NCI-H748 (cell line): ENCODE results near the gene RBM46.
A peak's percentile ranks its signal among the peaks of the same experiment; 100 is the strongest.
"Not testable (repeated sequence)": the region's sequence is repeated elsewhere in the genome, so short reads cannot be mapped to it uniquely, and the experiment has no call there.

Experiments
- DNase-seq: peaks from one replicate; lab custom pipeline; 2025; ENCODE audit not compliant: unreplicated experiment; lab: John Stamatoyannopoulos, UW

RBM46 gene

DNA sequence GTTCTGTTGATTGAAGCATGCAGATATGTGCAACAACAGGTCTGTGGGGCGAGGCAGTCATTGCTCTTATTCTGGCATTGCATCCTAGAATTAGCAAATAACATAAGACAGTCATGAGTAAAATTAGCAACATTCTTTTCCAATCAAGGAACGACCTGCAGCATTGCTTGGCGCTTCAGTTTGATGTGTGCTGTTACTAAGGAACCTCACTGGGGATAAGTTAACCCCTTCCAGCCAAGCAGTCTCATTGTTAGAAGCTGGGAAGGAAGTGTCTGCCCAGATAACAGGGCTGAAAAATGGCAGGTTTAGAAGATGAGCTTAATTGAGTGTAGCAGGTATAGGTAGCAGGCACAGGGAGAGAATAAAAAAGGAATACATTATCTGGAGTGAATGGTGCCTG is 55.4 kb downstream of the RBM46 start:
- DNase-seq, result no peak

DNA sequence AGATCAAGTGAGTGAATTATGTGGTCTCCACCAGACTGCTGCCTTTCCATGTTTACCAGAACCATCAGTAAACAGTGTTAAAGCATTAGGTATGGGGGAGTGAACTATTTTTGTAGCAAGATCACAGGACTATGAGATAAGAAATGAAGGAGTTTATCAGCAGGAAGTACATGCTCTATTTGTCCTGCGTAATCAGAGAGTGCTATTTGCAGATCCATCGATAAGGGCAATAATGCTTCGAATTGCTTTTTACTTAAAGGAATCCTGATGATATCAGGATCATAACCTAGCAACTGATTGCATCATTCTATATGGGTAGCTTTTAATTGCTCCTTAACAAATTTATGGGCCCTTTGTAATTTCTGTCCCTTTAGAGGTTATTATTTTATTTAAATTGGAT is 57.1 kb downstream of the RBM46 start:
- no peak for DNase-seq

DNA sequence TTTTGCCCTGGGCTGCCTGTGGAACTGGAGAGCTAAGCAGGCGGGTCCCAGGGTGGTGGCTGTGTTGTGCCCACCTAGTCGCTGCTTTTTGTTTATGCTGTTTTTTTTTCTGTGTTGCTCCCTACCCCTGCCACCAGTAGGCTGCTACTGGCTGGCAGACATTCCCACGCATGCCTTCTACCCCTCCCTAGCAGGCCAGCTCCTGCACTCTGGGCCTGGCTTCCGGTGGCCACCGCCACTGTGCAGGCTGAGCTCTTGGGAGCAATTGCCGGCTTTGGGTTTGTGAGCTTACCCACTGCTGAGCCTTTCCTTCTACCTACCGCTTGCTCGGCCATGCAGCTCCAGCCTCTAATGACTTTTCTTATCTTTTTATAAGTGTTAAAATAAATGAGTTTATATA is 57.6 kb downstream of the RBM46 start:
- DNase-seq, result no peak

DNA sequence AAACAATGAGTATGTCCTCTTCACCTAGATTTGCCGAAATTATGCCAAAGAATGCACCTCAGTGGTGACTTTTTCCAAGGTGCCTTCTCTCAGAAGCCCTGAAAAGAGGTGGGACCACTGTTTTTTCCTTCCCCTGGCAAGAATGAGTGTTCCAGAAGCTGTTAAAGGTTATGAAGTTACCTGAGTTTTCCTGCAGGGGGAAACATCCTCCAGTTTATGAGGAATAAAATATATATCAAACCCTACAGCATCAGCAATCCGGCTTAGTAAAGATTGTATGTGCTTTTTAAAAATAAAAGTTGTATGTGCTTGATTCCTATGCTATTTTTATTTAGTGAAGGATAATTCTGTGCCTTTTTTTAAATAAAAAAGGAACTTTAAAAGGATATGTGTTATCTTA is 73.3 kb downstream of the RBM46 start:
- peak; percentile 24 for DNase-seq

DNA sequence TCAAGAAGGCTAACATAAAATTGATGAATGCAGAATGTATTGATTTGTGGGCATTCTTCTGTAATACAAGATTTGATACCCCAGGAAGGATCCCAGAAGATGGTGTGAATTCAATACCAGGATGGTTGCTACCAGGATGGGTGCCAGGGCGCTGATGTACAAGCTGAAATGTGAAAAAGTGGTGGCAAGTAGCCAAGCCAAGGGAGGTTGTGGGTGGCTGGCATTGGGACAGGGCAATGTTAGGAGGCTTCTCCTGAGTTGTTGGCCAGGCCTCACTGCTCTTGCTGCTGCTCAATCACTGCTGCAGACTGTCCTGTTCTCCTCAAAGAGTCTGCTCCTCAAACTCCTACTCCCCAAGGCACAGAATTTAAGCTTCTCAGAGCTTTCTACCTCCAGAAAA is 77.1 kb downstream of the RBM46 start:
- no peak for DNase-seq

DNA sequence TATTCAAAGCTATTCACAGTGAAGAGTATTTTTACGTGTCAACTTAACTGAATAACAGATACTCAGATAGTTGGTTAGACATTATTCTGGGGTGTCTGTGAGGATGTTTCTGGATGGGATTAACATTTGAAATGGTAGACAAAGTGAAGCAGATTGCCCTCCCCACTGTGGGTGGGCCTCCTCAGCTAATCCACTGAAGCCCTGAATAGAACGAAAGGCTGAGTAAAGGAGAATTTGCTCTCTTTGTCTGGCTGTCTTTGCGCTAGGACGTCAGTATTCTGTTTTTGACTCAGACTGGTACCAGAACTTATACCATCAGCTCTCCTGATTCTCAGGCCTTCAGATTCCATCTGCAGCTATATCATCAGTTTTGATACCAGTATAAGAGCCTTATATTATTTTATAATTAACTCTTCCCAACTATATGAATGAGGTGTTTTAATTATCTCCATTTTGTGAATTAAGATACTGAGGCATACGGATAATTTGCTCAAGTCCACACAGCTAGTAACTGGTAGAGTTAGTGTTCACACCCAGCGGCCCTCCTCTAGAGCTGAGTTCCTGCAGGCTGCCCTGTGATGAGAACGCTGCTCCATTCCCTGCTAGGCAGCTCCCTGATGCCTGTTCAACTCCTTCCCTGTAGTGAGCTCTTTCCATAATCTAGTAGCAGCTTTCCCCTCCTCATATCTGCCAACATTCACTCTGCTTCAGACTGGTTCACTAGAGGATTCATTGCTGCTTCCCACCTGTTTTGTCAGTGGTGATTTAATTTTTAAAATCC is 87.5 kb downstream of the RBM46 start:
- DNase-seq, result no peak

DNA sequence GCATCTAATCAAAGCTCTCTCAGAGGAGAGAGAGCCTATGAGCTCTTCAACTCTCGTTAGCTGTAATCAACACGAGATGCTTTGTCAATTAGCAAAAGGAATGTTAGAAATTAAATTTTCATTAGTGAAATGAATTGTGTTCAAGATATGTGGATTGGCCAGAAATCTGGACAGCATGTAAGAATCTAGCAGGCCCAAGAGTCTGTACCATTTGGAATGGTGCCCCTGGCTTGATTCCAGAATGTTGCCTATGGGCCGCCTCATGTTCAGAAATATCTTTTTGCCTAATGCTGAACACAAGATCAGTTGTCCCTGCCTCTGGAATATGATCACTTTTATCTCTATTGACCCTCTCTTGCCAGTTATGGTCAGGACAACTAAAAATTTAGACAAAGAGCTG is 88.2 kb downstream of the RBM46 start:
- DNase-seq, result no peak

DNA sequence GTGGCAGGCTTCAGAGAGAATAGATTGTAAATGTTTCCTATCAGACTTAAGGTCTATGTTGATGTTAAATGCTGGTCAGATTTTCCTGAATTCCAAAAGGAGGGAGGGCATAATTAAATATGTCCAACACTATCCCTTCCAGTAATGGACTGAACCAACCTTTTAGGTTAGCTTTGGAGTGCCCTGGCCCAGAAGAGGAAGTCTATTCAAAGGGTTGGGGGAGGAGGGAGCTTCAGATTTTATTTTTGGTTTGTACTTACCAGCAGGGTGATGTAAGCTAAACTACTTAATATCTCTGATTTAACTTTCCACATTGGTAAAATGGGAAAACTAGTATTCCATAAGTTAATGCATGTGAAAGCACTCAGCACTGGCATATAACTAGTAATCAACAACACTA is 91.1 kb downstream of the RBM46 start:
- no peak for DNase-seq

DNA sequence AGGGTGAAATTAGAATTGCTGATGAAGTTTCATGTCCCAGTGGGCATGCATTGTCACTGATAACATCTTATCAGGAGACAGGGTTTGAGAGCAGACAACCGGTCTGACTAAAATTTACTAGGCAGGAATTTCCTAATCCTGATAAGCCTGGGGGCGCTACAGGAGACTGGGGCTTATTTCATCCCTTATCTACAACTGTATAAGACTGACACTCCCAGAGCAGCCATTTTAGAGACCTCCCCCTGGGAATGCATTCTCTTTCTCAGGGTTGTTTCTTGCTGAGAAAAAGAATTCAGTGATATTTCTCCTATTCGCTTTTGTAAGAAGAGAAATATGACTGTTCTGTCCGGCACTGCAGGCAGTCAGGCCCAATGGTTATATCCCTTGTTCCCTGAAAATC is 93.0 kb downstream of the RBM46 start:
- not testable (repeated sequence) for DNase-seq

DNA sequence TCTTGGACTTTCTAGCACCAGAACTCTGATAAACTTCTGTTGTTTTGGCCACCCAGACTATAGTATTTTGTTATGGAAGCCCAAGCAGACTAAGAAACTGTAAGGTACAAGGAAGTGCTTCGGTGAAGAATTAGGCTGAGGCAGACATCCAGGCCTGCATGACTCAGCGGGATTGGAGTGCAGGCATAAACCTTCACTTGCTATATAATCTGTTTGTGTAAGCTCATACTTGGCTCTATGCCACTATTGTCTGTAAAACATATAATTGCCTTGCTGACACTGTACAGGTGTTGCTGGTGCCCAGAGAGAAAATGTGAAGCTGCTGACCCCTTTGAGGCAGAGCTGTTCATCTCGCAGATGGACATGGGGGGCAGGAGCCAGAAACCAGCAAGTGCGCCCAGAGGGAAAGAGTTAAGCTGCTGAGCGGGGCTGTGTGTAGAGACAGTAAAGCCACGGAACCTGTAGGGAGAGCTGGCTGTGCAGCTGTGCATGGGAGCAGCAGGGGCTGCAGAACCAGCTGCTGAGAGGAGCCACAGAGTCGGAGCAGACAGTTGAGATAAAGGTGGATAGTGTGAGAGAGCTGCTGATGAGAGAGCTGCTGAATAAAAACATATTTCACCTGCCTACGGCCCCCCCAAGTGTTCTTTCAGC is 96.2 kb downstream of the RBM46 start:
- DNase-seq, result peak; percentile 90
